Ramos (cell line): ENCODE measurements around the gene ZBTB39.

Experiments used
- in situ Hi-C: fragments of 300-500 bp; cut with MboI; formaldehyde crosslinking; loops from one replicate; pipeline ENCODE4 v1.14.3; 2022; ENCODE audit warnings: low sequenced_read_pairs; ENCODE audit not compliant: unreplicated experiment

The ZBTB39 gene

DNA sequence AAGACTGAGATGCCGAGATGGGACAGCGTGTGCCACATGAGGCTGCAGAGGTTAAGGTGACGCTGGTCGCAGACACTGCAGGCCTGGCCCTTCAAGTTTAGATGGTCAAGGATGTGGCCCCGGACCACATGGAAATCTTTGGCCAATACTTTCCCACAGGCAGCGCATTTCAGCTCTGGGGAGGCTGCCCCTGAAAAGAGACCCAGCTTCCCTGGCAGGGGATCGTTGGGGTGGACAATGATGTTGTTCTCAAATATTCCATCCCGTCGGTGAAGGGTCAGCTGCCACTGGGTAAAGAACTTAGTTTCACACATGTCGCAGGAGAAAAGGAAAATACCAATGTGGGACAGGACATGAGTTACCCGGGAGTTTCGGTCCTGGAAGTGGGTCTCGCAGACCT lies 3.0 kb downstream of the ZBTB39 start:
- in situ Hi-C loops, result loop anchor here (5.0 kb wide), 1 partner anchor 109 kb away; the partner anchor contains the start of gene STAT6

DNA sequence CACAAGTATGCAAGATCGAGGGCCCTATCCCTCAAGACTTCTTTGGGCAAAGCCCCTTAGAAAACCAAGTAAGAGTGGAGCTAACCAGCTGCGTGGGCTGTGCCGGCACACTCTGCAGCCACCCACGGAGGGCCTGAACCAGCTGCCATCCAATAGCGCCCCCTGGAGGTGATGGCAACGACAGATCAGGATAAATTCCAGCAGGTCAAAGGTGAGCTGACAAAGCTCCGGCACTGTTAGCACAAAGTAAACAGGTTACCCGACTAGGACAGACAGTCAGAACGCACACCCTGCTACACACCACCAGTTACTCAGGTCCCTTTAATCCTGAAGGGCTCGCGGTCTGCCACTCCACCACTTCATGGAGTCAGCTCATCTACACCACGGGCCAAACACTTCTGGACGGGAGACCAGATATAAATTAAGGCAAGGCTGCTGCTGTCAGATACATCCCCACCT lies 4.9 kb downstream of the ZBTB39 start:
- in situ Hi-C loops, result loop anchor here (5.0 kb wide), 1 partner anchor 111 kb away; the partner anchor contains the start of gene STAT6

DNA sequence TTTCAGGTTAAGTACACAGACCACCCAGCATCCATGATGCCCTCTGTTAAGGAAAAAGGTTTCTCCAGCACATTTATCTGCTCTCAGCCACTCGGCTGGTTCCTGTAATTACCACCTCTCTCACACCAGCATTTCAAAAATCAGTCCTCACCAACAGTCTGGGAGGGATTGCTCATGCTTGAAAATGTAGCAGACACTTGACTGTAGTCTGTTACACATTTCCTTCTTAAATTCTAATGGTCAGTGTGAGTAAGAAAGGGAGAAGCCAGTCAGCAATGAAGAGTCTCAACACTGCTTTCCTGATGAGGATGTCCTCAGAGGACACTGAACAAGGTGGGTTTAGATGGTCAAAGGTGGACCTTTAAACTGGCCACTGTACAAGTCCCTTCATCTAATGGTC lies 6.0 kb downstream of the ZBTB39 start:
- in situ Hi-C loops, result loop anchor here (5.0 kb wide), 1 partner anchor 112 kb away; the partner anchor contains the start of gene STAT6

DNA sequence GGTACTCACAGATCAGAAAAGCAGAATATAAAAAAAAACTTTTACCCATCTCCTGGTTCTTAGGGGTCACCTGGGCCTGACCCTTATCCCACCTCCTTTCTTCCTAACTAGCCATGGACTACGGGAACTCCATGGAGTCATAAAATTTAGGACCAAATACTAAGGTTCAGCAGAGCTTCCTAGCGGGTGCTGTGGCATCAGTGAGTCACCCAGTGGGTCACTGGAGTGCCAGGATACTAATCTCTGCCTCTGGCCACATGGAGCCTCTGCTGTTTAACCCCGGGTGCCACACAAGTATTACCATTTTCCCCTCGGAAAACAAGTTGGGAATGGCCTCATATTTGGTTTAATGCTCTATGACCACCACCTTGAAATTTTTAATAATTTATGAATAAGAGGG lies 6.9 kb downstream of the ZBTB39 start:
- in situ Hi-C loops, result loop anchor here (25.0 kb wide), 1 partner anchor 487 kb away; the partner anchor contains the start of gene RBMS2

DNA sequence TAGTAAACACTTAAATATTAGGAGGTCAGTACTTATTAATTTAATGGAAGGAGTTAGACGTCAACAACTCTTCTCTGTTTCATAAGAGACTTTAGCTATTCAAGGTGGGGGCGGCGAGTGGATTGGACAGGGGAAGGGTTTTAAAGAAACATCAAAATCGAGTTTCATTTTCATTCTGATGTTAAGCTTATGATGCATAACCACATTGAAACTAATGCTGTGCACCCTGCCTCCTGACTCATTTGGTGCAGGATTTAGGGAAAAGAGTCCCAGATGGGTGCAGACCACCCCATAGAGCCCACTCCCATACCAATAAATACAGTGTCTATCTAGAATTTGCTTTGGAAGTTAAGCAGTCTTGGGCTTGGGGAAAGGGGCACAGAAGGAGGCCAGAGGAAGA lies 7.4 kb downstream of the ZBTB39 start:
- in situ Hi-C loops, result loop anchor here (25.0 kb wide), 1 partner anchor 487 kb away; the partner anchor contains the start of gene RBMS2

DNA sequence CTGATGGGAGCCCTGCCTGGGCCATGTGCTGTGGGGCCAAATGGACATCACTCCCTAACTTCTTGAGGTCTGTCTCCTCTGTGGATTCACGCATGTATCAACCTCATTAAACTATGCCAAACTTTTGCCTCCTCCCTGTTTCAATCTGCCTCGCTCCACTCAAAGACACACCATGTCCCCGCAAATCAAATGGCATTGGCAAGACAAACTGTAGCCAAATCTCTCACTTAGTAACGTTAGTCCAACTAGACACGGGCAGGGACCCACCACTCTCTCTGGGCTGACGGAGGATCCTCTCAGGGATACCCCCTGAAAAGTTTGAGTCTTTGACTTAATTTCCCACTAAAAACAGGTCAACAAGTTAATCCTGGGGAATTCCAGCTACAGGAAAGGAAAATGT lies 8.0 kb downstream of the ZBTB39 start:
- in situ Hi-C loops, result loop anchor here (25.0 kb wide), 1 partner anchor 486 kb away; the partner anchor contains the start of gene RBMS2

DNA sequence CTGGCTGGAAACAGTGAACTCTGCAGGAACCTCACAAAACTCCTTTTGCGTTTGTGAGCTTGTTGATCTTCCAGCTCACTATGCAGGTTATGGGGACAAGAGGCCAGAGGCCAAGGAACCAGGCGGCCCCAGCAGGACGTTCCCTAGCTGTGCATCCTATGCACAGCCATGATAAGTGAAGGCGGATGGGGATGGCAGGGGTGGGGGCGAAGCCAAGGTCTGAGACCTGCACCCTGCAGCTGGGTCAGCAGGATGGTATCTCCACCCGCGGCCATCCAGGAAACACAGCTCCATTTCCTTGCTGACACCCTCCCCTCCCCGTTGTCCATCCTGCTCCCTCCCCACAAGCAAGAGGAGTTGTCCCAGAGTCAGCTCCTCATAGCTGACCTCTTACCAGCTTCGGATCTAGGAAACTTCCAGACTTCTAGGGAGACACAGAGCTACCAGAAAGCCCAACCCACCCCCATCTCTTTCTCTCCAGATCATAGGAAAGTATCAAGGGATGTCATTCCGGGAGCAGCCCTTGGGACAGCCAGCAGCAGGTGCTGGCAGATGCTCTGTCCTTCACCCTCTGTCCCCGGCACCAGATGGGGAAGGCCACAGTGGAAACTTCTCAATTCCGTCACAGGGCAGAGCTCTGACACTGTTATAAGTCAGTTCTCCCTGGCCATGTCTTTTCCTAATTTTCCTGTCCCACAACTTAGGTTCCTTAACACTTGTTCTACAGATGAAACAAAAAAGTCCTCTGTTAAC lies 9.4 kb downstream of the ZBTB39 start:
- in situ Hi-C loops, result loop anchor here (25.0 kb wide), 1 partner anchor 485 kb away; the partner anchor contains the start of gene RBMS2

DNA sequence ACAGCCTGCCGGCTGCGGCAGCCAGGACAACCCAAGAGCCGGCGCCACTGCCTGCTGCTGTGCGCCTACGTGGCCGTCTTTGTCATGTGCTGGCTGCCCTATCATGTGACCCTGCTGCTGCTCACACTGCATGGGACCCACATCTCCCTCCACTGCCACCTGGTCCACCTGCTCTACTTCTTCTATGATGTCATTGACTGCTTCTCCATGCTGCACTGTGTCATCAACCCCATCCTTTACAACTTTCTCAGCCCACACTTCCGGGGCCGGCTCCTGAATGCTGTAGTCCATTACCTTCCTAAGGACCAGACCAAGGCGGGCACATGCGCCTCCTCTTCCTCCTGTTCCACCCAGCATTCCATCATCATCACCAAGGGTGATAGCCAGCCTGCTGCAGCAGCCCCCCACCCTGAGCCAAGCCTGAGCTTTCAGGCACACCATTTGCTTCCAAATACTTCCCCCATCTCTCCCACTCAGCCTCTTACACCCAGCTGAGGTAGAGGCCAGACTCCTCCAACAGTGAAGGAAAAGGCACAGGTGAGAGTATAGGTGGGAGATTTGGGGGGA lies 10.3 kb downstream of the ZBTB39 start:
- in situ Hi-C loops, result loop anchor here (25.0 kb wide), 1 partner anchor 484 kb away; the partner anchor contains the start of gene RBMS2

DNA sequence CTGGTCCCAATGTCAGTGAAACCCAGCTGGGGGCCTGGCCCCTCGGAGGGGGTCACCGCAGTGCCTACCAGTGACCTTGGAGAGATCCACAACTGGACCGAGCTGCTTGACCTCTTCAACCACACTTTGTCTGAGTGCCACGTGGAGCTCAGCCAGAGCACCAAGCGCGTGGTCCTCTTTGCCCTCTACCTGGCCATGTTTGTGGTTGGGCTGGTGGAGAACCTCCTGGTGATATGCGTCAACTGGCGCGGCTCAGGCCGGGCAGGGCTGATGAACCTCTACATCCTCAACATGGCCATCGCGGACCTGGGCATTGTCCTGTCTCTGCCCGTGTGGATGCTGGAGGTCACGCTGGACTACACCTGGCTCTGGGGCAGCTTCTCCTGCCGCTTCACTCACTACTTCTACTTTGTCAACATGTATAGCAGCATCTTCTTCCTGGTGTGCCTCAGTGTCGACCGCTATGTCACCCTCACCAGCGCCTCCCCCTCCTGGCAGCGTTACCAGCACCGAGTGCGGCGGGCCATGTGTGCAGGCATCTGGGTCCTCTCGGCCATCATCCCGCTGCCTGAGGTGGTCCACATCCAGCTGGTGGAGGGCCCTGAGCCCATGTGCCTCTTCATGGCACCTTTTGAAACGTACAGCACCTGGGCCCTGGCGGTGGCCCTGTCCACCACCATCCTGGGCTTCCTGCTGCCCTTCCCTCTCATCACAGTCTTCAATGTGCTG lies 11.0 kb downstream of the ZBTB39 start:
- in situ Hi-C loops, result loop anchor here (25.0 kb wide), 1 partner anchor 483 kb away; the partner anchor contains the start of gene RBMS2

DNA sequence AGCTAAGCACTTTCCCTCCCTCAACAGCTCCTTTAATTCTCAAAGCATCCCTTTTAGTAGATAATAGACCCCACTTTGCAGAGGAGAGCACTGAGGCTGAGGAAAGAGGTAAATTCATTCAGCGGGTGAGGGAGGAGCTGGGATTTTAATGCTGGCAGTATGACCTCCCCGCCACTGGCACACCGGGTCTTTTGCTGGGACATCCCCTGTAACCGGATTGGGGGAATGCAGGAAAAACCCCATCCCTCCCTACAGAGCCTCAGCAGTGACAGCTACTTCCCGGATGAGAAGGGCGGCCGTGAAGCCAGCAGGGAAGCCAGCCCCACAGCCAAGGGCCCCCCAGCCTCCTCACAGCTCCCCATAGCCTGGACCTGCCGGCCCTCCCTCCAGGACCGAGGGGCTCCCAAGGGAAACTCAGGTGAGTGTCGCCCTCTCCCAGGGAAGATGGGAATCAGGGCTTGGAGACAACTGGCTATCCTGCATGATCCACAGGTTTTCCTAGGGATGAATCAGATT lies 12.1 kb downstream of the ZBTB39 start:
- in situ Hi-C loops, result loop anchor here (25.0 kb wide), 1 partner anchor 482 kb away; the partner anchor contains the start of gene RBMS2

DNA sequence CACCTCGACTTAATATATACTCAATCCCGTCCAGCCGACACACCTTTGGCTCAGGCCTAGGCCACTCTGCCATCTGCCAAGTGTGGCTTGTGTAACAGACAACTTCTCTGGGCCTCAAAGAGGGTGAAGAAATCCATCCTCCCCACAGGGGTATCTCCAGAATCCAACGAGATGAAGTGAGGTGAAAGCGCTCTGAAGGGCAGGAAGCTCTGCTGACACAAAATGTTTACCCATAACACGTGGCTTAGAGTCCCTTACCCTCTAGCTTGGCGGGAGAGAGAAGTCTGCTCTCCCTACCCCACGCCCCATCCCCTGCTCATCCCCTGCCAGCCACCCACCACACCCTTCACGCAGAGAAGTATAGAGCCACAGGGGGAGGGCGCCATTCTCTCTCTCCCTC lies 13.0 kb downstream of the ZBTB39 start:
- in situ Hi-C loops, result loop anchor here (25.0 kb wide), 1 partner anchor 481 kb away; the partner anchor contains the start of gene RBMS2

DNA sequence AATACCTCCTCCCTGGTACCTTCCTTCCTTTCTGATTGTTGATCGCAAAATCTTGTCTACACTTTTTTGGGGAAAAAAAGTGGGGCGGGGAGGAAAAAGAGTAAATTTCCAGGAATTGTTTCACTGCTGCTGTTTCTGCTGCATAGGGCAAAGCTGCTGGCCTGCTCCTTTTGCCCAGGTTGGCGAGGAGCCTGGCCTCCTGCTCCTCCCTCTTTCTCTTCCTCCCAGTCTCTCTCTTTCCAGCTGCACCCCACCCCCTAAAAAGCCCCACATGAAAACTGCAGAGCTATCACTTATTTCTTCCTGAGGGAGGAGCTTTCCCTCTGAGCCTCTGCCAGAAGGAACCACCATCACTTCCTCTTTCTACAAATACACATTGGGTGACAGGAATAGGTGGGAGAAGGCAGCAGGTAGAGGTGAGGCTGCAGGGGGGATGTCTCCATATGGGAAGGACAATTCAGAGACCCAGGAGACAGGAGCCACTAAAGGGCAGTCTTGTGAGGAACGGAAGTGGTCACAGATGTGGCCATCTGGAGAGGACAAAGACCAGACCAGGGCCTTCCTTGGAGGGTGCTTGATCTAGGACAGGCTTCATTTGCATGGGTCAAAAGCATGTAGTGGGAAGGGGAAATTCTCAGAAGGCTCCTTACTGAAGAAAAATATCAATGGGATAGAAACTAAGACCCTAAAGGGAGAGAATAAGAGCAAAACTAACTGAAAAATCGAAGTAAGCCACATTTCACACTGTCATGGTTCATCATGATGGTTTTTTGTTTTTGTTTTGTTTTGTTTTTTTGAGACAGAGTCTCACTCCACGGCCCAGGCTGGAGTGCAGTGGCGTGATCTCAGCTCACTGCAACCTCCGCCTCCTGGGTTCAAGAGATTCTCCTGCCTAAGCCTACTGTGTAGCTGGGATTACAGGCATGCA lies 14.8 kb downstream of the ZBTB39 start:
- in situ Hi-C loops, result loop anchor here (25.0 kb wide), 1 partner anchor 479 kb away; the partner anchor contains the start of gene RBMS2

DNA sequence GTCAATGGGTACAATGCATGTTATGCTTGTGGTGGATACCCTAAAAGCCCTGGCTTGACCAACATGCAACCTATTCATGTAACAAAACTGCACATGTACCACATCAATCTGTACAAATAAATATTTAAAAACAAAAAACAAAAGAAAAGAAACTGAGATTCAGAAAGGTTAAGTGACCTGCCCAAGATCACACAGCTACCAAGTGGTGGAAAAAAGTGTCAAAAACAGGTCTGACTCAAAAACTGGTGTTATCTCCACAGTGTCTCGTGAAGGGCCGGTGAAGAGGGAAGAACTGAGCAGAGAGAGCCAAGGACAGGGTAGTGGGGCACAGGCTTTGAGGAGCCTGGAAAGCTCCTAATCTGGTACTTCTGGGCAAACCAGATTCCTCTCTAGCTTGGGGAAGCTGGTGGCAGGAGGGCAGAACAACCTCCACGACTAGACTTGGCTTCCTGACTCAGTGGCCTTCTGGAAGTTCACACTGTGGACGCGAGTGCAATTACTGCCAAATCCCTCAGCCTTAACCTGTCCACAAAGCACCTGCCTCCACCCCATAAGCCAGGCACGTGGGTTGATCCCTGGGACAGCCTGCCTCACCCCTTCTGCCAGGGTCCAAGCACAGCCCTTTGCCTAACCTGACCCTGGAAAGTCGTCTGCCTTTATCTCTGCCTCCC lies 15.6 kb downstream of the ZBTB39 start:
- in situ Hi-C loops, result loop anchor here (25.0 kb wide), 1 partner anchor 478 kb away; the partner anchor contains the start of gene RBMS2

DNA sequence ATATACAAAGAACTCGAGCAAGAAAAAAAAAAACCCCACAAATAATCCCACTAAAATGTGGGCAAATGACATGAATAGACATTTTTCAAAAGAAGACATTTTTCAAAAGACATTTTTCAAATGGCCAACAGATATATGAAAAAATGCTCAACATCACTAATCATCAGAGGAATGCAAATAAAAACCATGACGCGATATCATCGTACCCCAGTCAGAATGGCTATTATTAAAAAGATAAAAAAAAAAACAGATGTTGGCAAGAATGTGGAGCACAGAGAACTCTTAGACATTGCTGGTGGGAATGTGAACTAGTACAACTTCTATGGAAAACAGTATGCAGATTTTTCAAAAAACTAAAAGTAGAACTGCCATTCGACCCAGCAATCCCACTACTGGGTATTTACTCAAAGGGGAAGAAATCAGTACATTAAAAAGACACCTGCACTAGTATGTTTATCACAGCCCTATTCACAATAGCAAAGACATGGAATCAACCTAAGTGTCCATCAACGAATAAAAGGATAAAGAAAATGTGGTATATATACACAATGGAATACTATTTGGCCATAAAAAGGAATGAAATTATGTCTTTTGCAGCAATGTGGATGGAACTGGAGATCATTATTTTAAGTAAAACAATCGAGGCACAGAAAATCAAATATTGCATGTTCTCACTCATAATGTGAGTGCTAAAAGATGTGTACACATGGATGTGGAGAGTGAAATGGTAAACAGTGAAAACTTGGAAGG lies 16.3 kb downstream of the ZBTB39 start:
- in situ Hi-C loops, result loop anchor here (5.0 to 25.0 kb wide), 2 partner anchors 233 to 478 kb away; partner anchors contain the start of gene RBMS2

DNA sequence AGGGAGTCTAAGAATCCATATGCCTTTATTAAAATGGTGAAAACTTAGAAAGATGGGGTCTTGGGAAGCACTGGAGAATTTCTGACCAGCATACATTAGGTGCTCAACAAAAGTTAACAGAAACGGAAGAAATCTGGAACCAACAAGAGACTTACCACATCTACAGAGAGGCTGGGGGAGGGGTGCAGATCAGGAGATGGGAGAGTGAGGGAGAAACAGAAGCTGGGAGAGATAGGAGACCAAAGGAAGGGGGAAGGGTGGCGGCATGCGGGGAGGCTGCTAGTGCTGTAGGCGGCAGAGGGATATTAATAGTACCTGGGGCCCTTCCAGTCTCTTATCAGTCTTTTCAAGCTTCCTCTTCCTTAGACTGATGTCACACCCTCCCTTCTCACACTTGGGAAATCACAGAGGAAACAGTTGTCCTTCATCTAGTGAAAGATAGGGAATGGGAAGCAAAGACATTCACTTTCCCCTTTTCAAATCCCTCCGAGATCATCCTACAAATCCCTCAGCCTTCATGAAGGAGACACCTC lies 18.1 kb downstream of the ZBTB39 start:
- in situ Hi-C loops, result loop anchor here (5.0 to 25.0 kb wide), 2 partner anchors 231 to 476 kb away; partner anchors contain the start of gene RBMS2

DNA sequence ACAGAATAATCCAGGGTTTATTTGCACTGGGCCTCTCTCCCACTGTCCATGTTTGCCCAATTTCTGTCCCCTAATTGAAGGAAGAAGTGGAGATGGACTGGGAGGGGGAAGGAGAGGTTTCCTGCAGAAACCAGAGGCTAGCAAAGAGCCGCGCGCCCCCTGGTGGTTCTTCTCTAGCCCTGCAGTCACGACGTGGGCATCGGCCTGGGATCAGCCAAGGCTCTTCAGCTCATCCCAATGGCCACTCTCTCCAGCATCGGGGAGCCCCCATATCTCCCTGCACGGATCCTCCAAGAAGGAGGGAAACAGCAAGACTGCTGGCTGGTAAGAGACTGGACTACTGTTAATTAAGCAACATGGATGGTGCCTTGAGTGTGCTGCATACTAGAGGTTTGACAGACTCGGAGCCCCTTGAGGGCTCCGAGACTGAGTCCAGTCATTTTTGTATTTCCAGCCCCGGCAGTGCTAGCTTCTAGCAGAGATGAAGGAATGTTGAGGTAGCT lies 18.7 kb downstream of the ZBTB39 start:
- in situ Hi-C loops, result loop anchor here (5.0 to 25.0 kb wide), 2 partner anchors 230 to 475 kb away; partner anchors contain the start of gene RBMS2

DNA sequence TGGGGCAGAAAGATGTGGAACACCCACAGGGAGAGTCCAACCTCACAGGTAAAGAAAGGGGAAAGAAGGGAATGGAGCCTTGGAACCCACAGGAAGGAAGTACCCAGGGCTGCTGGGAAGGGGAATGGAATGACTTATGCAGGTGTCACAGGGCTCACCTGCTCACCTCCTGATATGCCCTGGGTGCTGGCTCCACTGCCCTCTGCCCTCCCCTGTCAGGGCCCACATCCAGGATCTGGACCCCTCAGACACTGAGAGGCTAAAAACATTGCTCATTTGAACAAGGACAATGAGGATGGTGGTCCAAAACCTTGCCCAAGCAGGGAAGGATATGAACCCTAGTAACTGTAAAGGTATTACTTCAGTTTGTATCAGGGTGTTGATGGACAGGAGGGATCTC lies 19.3 kb downstream of the ZBTB39 start:
- in situ Hi-C loops, result loop anchor here (5.0 to 25.0 kb wide), 2 partner anchors 230 to 475 kb away; partner anchors contain the start of gene RBMS2
